ENCODE results near the gene CCDC9. TPM values are rescaled to one million over a fixed set of nuclear protein-coding genes. Genes with fewer than 3 reads are reported as not detected.
A peak's percentile ranks its signal among the peaks of the same experiment; 100 is the strongest.

Gene CCDC9
- total RNA-seq, 1 experiment from 2014 or later: 8.3 TPM

DNA sequence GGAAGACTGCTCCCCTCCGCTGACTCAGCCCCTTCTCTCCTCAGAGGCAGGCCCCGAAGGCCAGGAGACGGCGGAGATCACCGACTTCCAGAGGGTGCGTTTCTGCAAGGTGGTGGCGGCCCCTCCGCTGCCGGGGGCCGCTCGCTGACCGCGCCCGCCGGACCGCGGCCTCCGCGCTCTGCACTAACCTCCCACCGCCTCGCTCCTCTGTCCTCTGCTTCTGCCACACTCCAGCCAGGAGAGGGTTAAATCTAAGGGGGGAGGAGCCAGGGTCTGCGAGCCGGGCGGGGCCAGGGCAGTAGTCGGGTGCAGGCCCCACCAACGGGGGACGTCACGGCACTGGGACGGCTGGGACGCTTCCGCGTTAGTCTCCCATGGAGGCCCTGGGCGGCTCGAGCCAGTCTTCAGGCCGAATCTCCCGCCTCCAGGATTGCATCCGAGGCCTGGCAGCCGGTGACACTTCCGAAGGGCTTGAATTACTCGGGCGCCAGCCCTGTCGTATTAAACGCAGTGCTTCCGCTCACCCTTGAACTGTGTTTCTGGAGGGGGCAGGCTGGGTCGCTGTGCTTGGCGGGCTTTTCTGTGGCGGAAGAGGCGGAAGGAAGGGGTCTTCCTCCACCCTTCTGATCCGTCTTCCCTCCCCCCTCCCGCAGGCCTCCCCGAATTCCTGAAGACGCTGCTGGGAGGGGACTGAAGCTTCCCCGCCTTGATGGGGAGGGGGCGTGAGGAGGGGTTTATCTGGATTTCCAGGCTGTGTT, 17.2 kb downstream of the CCDC9 start:
- Histone ChIP-seq H3K4me3 (ENCODE audit: low read length) (peak overlapping the region; percentile 73), H4K20me1 (ENCODE audit: low read length) (no peaks in the 10 kb centered on the region), H3K4me1 (ENCODE audit: insufficient read depth, low read length) (peaks cover 9% of the 10 kb centered on the region; the same call in 1 of the 2 replicates), H3K36me3 (ENCODE audit: low read depth, low read length) (no peaks in the 10 kb centered on the region), H3K4me2 (ENCODE audit: low read length) (peak overlapping the region; percentile 96), H3K9me3 (ENCODE audit: low read length) (no peaks in the 10 kb centered on the region), H3K27me3 (ENCODE audit: low read length) (no peaks in the 10 kb centered on the region), H3K79me2 (ENCODE audit: low read length) (no peaks in the 10 kb centered on the region), H3F3A (ENCODE audit: low read length, unreplicated experiment) (no peaks in the 10 kb centered on the region), H3K9ac (ENCODE audit: low read length) (peak overlapping the region; percentile 91), H2AFZ (ENCODE audit: low read length) (peak overlapping the region; percentile 57), H3K27ac (ENCODE audit: low read length) (peak overlapping the region; percentile 88), H3K9me2 (replicated peaks; ENCODE audit: low read length) (no peaks in the 10 kb centered on the region)
- TF ChIP-seq EZH2phosphoT487 (IDR thresholded peaks at IDR 0.05; ENCODE audit: borderline replicate concordance, low read length) (no peak), EZH2 (IDR thresholded peaks at IDR 0.05; ENCODE audit: low read length, unreplicated experiment) (no peak)
- peak; percentile 82 for ATAC-seq
- ChIA-PET POLR2A (ENCODE audit: unreplicated experiment) (interaction anchor here (0.6 to 2.2 kb wide), 3 partner anchors 17 to 142 kb away, joined by 4 to 15 read pairs (median 12); partner anchors contain the start of genes CCDC9 and DHX34), CTCF (interaction anchor here (1.1 kb wide), 1 partner anchor 155 kb away, joined by 6 read pairs; no protein-coding TSS in a partner anchor)
- BruUV-seq (replicated peaks): TSS peak; percentile 90
- DNase-seq: peak; percentile 79
- intact Hi-C loops (cut with micrococcal nuclease): loop anchor here (1.0 kb wide), 1 partner anchor 16 kb away; no protein-coding TSS in a partner anchor

DNA sequence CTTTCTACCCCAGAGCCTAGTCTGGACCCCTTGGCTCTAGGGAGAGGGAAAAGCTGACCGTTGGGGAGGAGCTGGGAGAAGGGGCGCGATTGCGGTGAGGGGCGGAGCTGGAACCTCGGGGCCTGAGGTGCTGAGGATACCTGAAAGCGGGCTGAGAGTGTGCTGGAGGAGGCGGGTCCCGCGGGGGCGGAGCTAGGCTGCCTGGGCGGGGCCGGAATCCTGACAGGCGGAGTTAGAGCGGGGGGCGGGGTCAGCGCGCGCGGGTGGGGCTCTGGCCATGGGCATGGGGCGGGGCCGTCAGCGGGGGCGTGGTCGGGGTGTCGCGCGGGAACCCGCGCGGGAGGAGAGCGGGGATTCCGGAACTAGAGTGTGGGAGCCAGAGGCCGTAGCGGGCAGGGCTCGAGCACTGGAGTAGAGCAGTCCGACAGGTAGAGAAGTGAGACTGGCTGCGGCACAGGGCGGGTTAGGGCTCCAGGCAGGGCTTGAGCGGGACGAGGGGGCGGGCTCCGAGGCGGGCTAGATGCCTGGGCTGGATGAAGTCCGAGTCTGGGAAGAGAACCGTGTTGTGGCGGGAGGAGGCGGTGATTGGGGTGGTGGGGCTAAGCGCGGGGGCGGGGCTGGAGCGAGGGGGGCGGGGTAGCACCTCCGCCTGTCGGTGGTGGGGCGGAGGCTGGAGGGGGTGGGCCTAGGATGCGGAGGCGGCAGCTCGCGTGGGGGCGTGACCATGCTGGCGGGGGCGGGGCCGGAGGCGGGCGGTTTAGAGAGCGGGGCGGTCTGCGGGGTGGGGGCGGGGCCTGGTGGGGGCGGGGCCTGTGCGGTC, 18.0 kb downstream of the CCDC9 start, which contains the start of gene INAFM1:
Gene INAFM1 (plus strand): TSS at position 815 of the 820 bp plus-strand sequence. CDS start 35 bp downstream, outside the sequence.
- intact Hi-C loops (cut with micrococcal nuclease): loop anchor here (1.0 kb wide), 1 partner anchor 17 kb away; no protein-coding TSS in a partner anchor
- peak; percentile 87 for DNase-seq
- H3K4me2 ChIP-seq (ENCODE audit: low read length): peak within 1 kb of the TSS; percentile 96
- no peaks in the 10 kb centered on the region for H3F3A ChIP-seq (ENCODE audit: low read length, unreplicated experiment)
- H3K9ac ChIP-seq (ENCODE audit: low read length): peak within 1 kb of the TSS; percentile 91
- TF ChIP-seq EZH2phosphoT487 (IDR thresholded peaks at IDR 0.05; ENCODE audit: borderline replicate concordance, low read length) (no peak), EZH2 (IDR thresholded peaks at IDR 0.05; ENCODE audit: low read length, unreplicated experiment) (no peak), CTCF (conservative IDR thresholded peaks at IDR 0.05; ENCODE audit: low read depth, low read length) (no peak)
- no peaks in the 10 kb centered on the region for H3K9me2 ChIP-seq (replicated peaks; ENCODE audit: low read length)
- no peaks in the 10 kb centered on the region for H4K20me1 ChIP-seq (ENCODE audit: low read length)
- no peaks in the 10 kb centered on the region for H3K79me2 ChIP-seq (ENCODE audit: low read length)
- peak within 1 kb of the TSS; percentile 57 for H2AFZ ChIP-seq (ENCODE audit: low read length)
- H3K36me3 ChIP-seq (ENCODE audit: low read depth, low read length): no peaks in the 10 kb centered on the region
- no peaks in the 10 kb centered on the region for H3K27me3 ChIP-seq (ENCODE audit: low read length)
- no TSS peak for BruUV-seq (replicated peaks)
- ChIA-PET POLR2A (ENCODE audit: unreplicated experiment) (interaction anchor here (0.6 to 2.2 kb wide), 6 partner anchors 18 to 352 kb away, joined by 4 to 37 read pairs (median 11); partner anchors contain the start of genes CCDC9 and DHX34), CTCF (interaction anchor here (1.1 kb wide), 1 partner anchor 154 kb away, joined by 6 read pairs; no protein-coding TSS in a partner anchor)
- peaks cover 9% of the 10 kb centered on the region; the same call in 1 of the 2 replicates for H3K4me1 ChIP-seq (ENCODE audit: insufficient read depth, low read length)
- peak; percentile 79 for ATAC-seq
- H3K9me3 ChIP-seq (ENCODE audit: low read length): no peaks in the 10 kb centered on the region
- H3K4me3 ChIP-seq (ENCODE audit: low read length): peak within 1 kb of the TSS; percentile 74
- peak within 1 kb of the TSS; percentile 88 for H3K27ac ChIP-seq (ENCODE audit: low read length)
